H1 (cell line): Measurements from ENCODE around the gene RNPS1. TPM values are rescaled to one million over a fixed set of nuclear protein-coding genes. Genes with fewer than 3 reads are reported as not detected.

Experiments
- ATF3 ChIP-seq: IDR thresholded peaks from 2 replicates; pipeline ENCODE4 v1.6.1; 2011; ENCODE audit warnings: low read depth, mild to moderate bottlenecking, low read length; ENCODE audit not compliant: insufficient read depth
- BRCA1 ChIP-seq: IDR thresholded peaks from 2 replicates; pipeline ENCODE4 v1.6.1; 2012; ENCODE audit warnings: low read depth, low read length, improper control_type of control experiment
- CHD7 ChIP-seq: fragments of 300-600 bp; sonication (generic); IDR thresholded peaks from 2 replicates; pipeline ENCODE4 v1.7.1; 2012; ENCODE audit warnings: low read length, moderate library complexity, mild to moderate bottlenecking, inconsistent platforms; ENCODE audit not compliant: insufficient replicate concordance
- CTBP2 ChIP-seq: IDR thresholded peaks from 2 replicates; pipeline ENCODE4 v1.7.0; 2011; ENCODE audit warnings: borderline replicate concordance, mild to moderate bottlenecking, moderate library complexity, mixed read lengths, low read length; ENCODE audit not compliant: insufficient read depth, insufficient read length
- KDM4A ChIP-seq: IDR thresholded peaks from one replicate; pipeline ENCODE4 v1.7.1; 2012; ENCODE audit warnings: low read depth, mild to moderate bottlenecking, moderate library complexity, low read length, inconsistent platforms; ENCODE audit not compliant: severe bottlenecking
- RBBP5 ChIP-seq: IDR thresholded peaks from 2 replicates; pipeline ENCODE4 v1.7.1; 2012; ENCODE audit warnings: low read depth, mild to moderate bottlenecking, inconsistent platforms, low read length, moderate library complexity, borderline replicate concordance
- SIRT6 ChIP-seq: IDR thresholded peaks from one replicate; pipeline ENCODE4 v1.7.1; 2012; ENCODE audit warnings: low read length, inconsistent platforms
- SP1 ChIP-seq: IDR thresholded peaks from 2 replicates; pipeline ENCODE4 v1.6.1; 2011; ENCODE audit warnings: low read depth, low read length
- polyA plus RNA-seq, 7 experiments: library from polyadenylated mRNA; depleted of rRNA in 3 of 7; stranded (reverse) in 5 of 7; unstranded in 2 of 7; fragments of >200 nt in 5 of 7; fragments of 200-250 nt in 2 of 7; gene quantifications; 1 replicate in 5 of 7; 2 replicates in 1 of 7; 4 replicates in 1 of 7; pipeline versions ENCODE4 v1.2.1 to v1.2.3, GENCODE V29; 2011 to 2013; ENCODE audit warnings: missing spikeins in 2 of 7, mixed read lengths in 2 of 7
- total RNA-seq: library from RNA; stranded (reverse); fragmentation: NEBNext Ultra II Directional; extraction: Animal tissue kit (Norgen Biotek cat#: 25700); gene quantifications from 2 replicates; pipeline ENCODE4 v1.2.1, GENCODE V29; 2021

Gene RNPS1
- total and polyA plus RNA-seq, 2 of the 8 experiments (the other 6 are each of a cell fraction or from before 2014, with no cell fraction given), result 330 to 350 TPM

GRCh38 chr16:2276368-2277195 is 8.7 kb upstream of the RNPS1 start (continued):
- TF ChIP-seq CHD7, result no peak
- TF ChIP-seq ATF3, result no peak
- no peak for TF ChIP-seq SIRT6
- no peak for TF ChIP-seq BRCA1
- no peak for TF ChIP-seq CTBP2
- no peak for TF ChIP-seq SP1
- no peak for TF ChIP-seq KDM4A
- no peak for TF ChIP-seq RBBP5
